Colonic mucosa (tissue), 4 donors: ENCODE results near the gene EYS. TPM values are rescaled to one million over a fixed set of nuclear protein-coding genes. Genes with fewer than 3 reads are reported as not detected.

Experiments
- DNase-seq: peaks from one replicate; pipeline ENCODE4 v3.0.0-alpha.2; 2020
- H3K27ac ChIP-seq: fragments of 200-600 bp; one replicate; pipeline ENCODE4 v1.8.0; 2021
- H3K27me3 ChIP-seq: fragments of 200-600 bp; one replicate; pipeline ENCODE4 v1.8.0; 2021
- H3K36me3 ChIP-seq: fragments of 200-600 bp; one replicate; pipeline ENCODE4 v1.8.0; 2021
- H3K4me1 ChIP-seq: fragments of 200-600 bp; one replicate; pipeline ENCODE4 v1.8.0; 2021; ENCODE audit warnings: mild to moderate bottlenecking
- H3K4me3 ChIP-seq: fragments of 200-600 bp; one replicate; pipeline ENCODE4 v1.8.0; 2021
- H3K9ac ChIP-seq, 2 donors: one replicate each; pipeline ENCODE4 v1.7.0; 2013; ENCODE audit warnings: control low read depth in 2 of 2, low read depth in 2 of 2, low read length in 2 of 2
- H3K9me3 ChIP-seq: fragments of 200-600 bp; one replicate; pipeline ENCODE4 v1.8.0; 2021
- CTCF ChIP-seq: fragments of 200-600 bp; IDR thresholded peaks from one replicate; pipeline ENCODE4 v1.8.0; 2022; ENCODE audit warnings: antibody characterized with exemption, mild to moderate bottlenecking
- intact Hi-C: fragments of 100-400 bp; cut with DNase I; formaldehyde crosslinking; loops from one replicate; pipeline ENCODE4 v1.14.1; 2022
- total RNA-seq, 2 donors: library from RNA; stranded (reverse); fragmentation: NEBNext Ultra II Directional in 1 of 2; extraction: Animal tissue kit (Norgen Biotek cat#: 25700) in 1 of 2; gene quantifications; one replicate each; pipeline ENCODE4 v1.2.1, GENCODE V29; 2021
- donor health status: healthy.
- donor health status: DM: no; HTN: no; CAD: no.
- donor health status: DM: no; HTN: no; CAD: no.

Gene EYS
- total RNA-seq, 2 donors from 2014 or later: 0.64 to 0.82 TPM

DNA sequence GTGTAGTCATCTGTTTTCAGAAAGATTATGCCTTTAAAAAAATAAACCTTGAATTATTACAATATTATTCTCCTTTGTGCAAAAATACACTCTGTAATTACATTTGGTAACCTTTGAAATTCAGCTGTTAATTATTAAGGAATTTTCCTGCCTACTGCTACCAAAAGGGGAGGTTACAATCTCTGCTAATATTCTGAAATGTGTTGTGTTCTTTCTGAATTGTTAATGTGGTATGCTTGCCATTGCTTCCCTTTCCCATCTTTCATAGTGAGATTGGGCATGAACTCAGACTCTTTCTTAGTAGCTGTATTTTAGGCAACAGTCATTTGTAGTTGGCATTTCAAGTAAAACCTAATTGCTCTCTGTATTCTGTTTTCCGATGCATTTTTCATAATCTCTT, 1998.4 kb downstream of the EYS start:
- intact Hi-C loops: no loop called here
- Histone ChIP-seq H3K36me3 (no peaks in the 10 kb centered on the region), H3K4me3 (no peak overlapping the region), H3K4me1 (no peaks in the 10 kb centered on the region), H3K27ac (no peak overlapping the region), H3K27me3 (no peaks in the 10 kb centered on the region), H3K9ac (no peak overlapping the region), H3K9me3 (no peaks in the 10 kb centered on the region)
- TF ChIP-seq CTCF: no peak
- DNase-seq: no peak

GRCh38 chr6:63706630-63707029, 2000.4 kb downstream of the EYS start:
- Histone ChIP-seq H3K4me1 (no peaks in the 10 kb centered on the region), H3K9ac (no peak overlapping the region), H3K36me3 (no peaks in the 10 kb centered on the region), H3K9me3 (no peaks in the 10 kb centered on the region), H3K4me3 (no peak overlapping the region), H3K27me3 (no peaks in the 10 kb centered on the region), H3K27ac (no peak overlapping the region)
- intact Hi-C loops: no loop called here
- TF ChIP-seq CTCF: no peak
- no peak for DNase-seq

GRCh38 chr6:63705707-63706106, 2001.3 kb downstream of the EYS start:
- TF ChIP-seq CTCF: no peak
- no peaks in the 10 kb centered on the region for H3K36me3 ChIP-seq

GRCh38 chr6:63690221-63690620, 2016.8 kb downstream of the EYS start:
- no peak overlapping the region for H3K4me3 ChIP-seq
- H3K36me3 ChIP-seq: no peaks in the 10 kb centered on the region
- H3K9ac ChIP-seq: no peak overlapping the region
- no peak overlapping the region for H3K27ac ChIP-seq
- TF ChIP-seq CTCF: no peak
- no peaks in the 10 kb centered on the region for H3K9me3 ChIP-seq
- H3K27me3 ChIP-seq: no peaks in the 10 kb centered on the region
- H3K4me1 ChIP-seq: no peaks in the 10 kb centered on the region
- intact Hi-C loops: no loop called here
- no peak for DNase-seq

More at GRCh38 chr6:63705707-63706106, 2001.3 kb downstream of the EYS start:
- Histone ChIP-seq H3K9me3 (no peaks in the 10 kb centered on the region), H3K27ac (no peak overlapping the region), H3K9ac (no peak overlapping the region), H3K27me3 (no peaks in the 10 kb centered on the region), H3K4me1 (no peaks in the 10 kb centered on the region), H3K4me3 (no peak overlapping the region)
- intact Hi-C loops: no loop called here
- no peak for DNase-seq

DNA sequence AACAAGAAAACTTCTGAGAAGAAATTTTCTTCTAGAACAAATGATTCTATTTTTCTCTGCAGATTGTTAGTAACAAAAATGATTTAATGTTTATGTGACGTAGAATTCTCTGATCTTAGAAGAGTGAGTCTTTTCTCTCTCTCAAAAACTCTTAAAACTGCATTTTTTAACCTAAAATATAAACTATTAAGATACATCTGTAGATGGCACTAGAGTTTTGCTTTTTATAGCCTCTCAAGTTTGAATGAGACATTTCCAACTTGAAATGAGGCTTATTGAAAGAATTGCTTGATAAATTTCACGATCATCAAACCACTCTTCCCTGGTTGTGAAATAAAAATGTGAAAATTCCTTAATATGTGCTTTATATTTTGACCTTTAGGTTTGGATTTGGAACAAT, 2017.6 kb downstream of the EYS start:
- Histone ChIP-seq H3K36me3 (no peaks in the 10 kb centered on the region), H3K9me3 (no peaks in the 10 kb centered on the region), H3K4me1 (no peaks in the 10 kb centered on the region), H3K27ac (no peak overlapping the region), H3K27me3 (no peaks in the 10 kb centered on the region), H3K4me3 (no peak overlapping the region), H3K9ac (no peak overlapping the region)
- no peak for TF ChIP-seq CTCF
- intact Hi-C loops: no loop called here
- no peak for DNase-seq
